GM23248 (cell line): Measurements from ENCODE around the gene ADAM33.

Experiments used
- EZH2 ChIP-seq: fragments of 200-600 bp; sonication (generic); IDR thresholded peaks from 2 replicates; pipeline ENCODE4 v1.6.1; 2018; ENCODE audit warnings: antibody characterized with exemption, mild to moderate bottlenecking; ENCODE audit not compliant: insufficient read depth, poor library complexity, severe bottlenecking
- EZH2phosphoT487 ChIP-seq: fragments of 200-600 bp; sonication (generic); IDR thresholded peaks from 2 replicates; pipeline ENCODE4 v1.6.1; 2018; ENCODE audit warnings: antibody characterized with exemption, moderate library complexity, mild to moderate bottlenecking, low read depth; ENCODE audit not compliant: insufficient read depth

- TF ChIP-seq EZH2 (no peak), EZH2phosphoT487 (no peak)
These were observed 16.8 kb upstream of the ADAM33 start for GRCh38 chr20:3698591-3699001.
